OCI-LY1 (cell line): ENCODE results near the gene CGB3.

Source experiments
- H2AFZ ChIP-seq: fragments of 200-600 bp; sonication (generic), shearing (Covaris generic); 2 replicates; pipeline ENCODE4 v1.6.0; 2014; ENCODE audit warnings: antibody characterized with exemption, mild to moderate bottlenecking, low read length
- H3F3A ChIP-seq: fragments of 200-600 bp; sonication (generic), shearing (Covaris generic); 2 replicates; pipeline ENCODE4 v1.6.0; 2014; ENCODE audit warnings: mild to moderate bottlenecking, antibody characterized with exemption, low read length, moderate library complexity; ENCODE audit not compliant: insufficient read depth
- H3K27ac ChIP-seq: fragments of 200-600 bp; sonication (generic); 2 replicates; pipeline ENCODE4 v1.5.1; 2014; ENCODE audit warnings: low read length, mixed run types, mild to moderate bottlenecking, low read depth; ENCODE audit not compliant: poor library complexity, severe bottlenecking
- H3K27me3 ChIP-seq: fragments of 200-600 bp; sonication (generic); 2 replicates; pipeline ENCODE4 v1.6.0; 2014; ENCODE audit warnings: antibody characterized with exemption, mild to moderate bottlenecking, low read length, moderate library complexity; ENCODE audit not compliant: insufficient read depth
- H3K36me3 ChIP-seq: fragments of 200-600 bp; sonication (generic); 2 replicates; pipeline ENCODE4 v1.6.1; 2014; ENCODE audit warnings: mild to moderate bottlenecking, antibody characterized with exemption, low read length, moderate library complexity, mixed read lengths; ENCODE audit not compliant: insufficient read depth
- H3K4me1 ChIP-seq: fragments of 200-600 bp; sonication (generic); 2 replicates; pipeline ENCODE4 v1.5.1; 2014; ENCODE audit warnings: mild to moderate bottlenecking, low read length, moderate library complexity; ENCODE audit not compliant: insufficient read depth, severe bottlenecking
- H3K4me2 ChIP-seq: fragments of 200-600 bp; sonication (generic), shearing (Covaris generic); 2 replicates; pipeline ENCODE4 v1.6.1; 2014; ENCODE audit warnings: low read length
- H3K4me3 ChIP-seq: fragments of 200-600 bp; sonication (generic); 2 replicates; pipeline ENCODE4 v1.5.1; 2014; ENCODE audit warnings: low read length, low read depth, mild to moderate bottlenecking, mixed read lengths; ENCODE audit not compliant: poor library complexity, severe bottlenecking
- H3K79me2 ChIP-seq: fragments of 200-600 bp; shearing (Covaris generic); 2 replicates; pipeline ENCODE4 v1.6.1; 2016; ENCODE audit warnings: mixed run types, low read length, mixed read lengths; ENCODE audit not compliant: insufficient read depth
- H3K9ac ChIP-seq: fragments of 200-600 bp; sonication (generic), shearing (Covaris generic); 2 replicates; pipeline ENCODE4 v1.6.1; 2014; ENCODE audit warnings: mild to moderate bottlenecking, low read length, mixed read lengths
- H3K9me2 ChIP-seq: fragments of 200-600 bp; sonication (generic), shearing (Covaris generic); 2 replicates; pipeline ENCODE4 v1.6.1; 2014; ENCODE audit warnings: low read depth, mild to moderate bottlenecking, low read length, mixed read lengths
- H3K9me3 ChIP-seq: fragments of 200-600 bp; shearing (Covaris generic); 2 replicates; pipeline ENCODE4 v1.6.1; 2014; ENCODE audit warnings: low read length, mixed read lengths
- H4K20me1 ChIP-seq: fragments of 200-600 bp; sonication (generic), shearing (Covaris generic); 2 replicates; pipeline ENCODE4 v1.6.0; 2016; ENCODE audit warnings: mild to moderate bottlenecking, low read length; ENCODE audit not compliant: insufficient read depth
- EZH2 ChIP-seq: fragments of 200-600 bp; sonication (generic), shearing (Covaris generic); IDR thresholded peaks from 2 replicates; pipeline ENCODE4 v1.8.0; 2017; ENCODE audit warnings: borderline replicate concordance, mixed run types, mild to moderate bottlenecking, antibody characterized with exemption, low read length, moderate library complexity, mixed read lengths
- TF ChIP-seq, protein P1 (sequence below): fragments of 200-600 bp; sonication (generic), shearing (Covaris generic); IDR thresholded peaks from 2 replicates; pipeline ENCODE4 v1.5.1; 2017; ENCODE audit warnings: mild to moderate bottlenecking, antibody characterized with exemption, low read length, moderate library complexity, mixed read lengths

CGB3 gene

GRCh38 chr19:48999481-49000325, 24.4 kb downstream of the CGB3 start:
- Histone ChIP-seq H3K79me2 (peaks cover 12% of the 10 kb centered on the region; the same call in 1 of the 2 replicates), H3K27ac (no peak overlapping the region), H2AFZ (no peak overlapping the region), H3K36me3 (peaks cover 44% of the 10 kb centered on the region), H3F3A (no peaks in the 10 kb centered on the region), H3K27me3 (no peaks in the 10 kb centered on the region), H3K4me1 (peaks cover 13% of the 10 kb centered on the region), H3K4me3 (no peak overlapping the region), H3K9ac (no peak overlapping the region), H3K9me2 (no peaks in the 10 kb centered on the region), H3K4me2 (no peak overlapping the region), H3K9me3 (no peaks in the 10 kb centered on the region), H4K20me1 (no peaks in the 10 kb centered on the region)
- no peak for TF ChIP-seq EZH2
- TF ChIP-seq, protein P1, sequence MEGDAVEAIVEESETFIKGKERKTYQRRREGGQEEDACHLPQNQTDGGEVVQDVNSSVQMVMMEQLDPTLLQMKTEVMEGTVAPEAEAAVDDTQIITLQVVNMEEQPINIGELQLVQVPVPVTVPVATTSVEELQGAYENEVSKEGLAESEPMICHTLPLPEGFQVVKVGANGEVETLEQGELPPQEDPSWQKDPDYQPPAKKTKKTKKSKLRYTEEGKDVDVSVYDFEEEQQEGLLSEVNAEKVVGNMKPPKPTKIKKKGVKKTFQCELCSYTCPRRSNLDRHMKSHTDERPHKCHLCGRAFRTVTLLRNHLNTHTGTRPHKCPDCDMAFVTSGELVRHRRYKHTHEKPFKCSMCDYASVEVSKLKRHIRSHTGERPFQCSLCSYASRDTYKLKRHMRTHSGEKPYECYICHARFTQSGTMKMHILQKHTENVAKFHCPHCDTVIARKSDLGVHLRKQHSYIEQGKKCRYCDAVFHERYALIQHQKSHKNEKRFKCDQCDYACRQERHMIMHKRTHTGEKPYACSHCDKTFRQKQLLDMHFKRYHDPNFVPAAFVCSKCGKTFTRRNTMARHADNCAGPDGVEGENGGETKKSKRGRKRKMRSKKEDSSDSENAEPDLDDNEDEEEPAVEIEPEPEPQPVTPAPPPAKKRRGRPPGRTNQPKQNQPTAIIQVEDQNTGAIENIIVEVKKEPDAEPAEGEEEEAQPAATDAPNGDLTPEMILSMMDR, result peak; percentile 83

DNA sequence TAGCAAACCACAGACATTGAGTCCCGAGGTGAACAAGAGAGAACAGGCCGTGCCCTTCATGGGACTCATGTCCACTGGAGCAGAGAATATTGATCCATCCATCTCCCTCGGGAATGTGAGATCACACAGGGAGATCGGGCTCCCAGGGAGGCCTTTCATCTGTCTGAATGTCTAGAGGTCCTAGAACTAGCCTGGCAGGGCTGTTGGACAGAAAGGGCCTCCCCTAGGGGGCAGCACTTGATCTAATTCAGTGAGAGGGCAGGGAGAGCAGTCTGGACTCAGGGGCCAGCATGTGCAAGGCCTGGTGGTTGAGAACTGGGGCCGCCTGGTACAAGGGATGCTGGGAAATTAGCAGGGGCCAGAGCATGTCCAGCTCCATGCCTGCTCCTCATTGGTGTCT, 26.2 kb downstream of the CGB3 start:
- Histone ChIP-seq H3K9ac (no peak overlapping the region), H3K9me3 (no peaks in the 10 kb centered on the region), H3K79me2 (peaks cover 21% of the 10 kb centered on the region), H3F3A (no peaks in the 10 kb centered on the region), H3K36me3 (peaks cover 27% of the 10 kb centered on the region), H3K4me2 (no peak overlapping the region), H3K27me3 (no peaks in the 10 kb centered on the region), H4K20me1 (no peaks in the 10 kb centered on the region), H2AFZ (no peak overlapping the region), H3K4me1 (peaks cover 20% of the 10 kb centered on the region), H3K4me3 (no peak overlapping the region), H3K27ac (no peak overlapping the region), H3K9me2 (no peaks in the 10 kb centered on the region)
- TF ChIP-seq, protein P1, result peak; percentile 70
- no peak for TF ChIP-seq EZH2

GRCh38 chr19:48994035-48994386, 30.1 kb downstream of the CGB3 start:
- no peaks in the 10 kb centered on the region for H3K27me3 ChIP-seq
- peak overlapping the region; percentile 87 for H3K27ac ChIP-seq
- peaks cover 24% of the 10 kb centered on the region for H3K4me1 ChIP-seq
- H4K20me1 ChIP-seq, result no peaks in the 10 kb centered on the region
- peak overlapping the region; percentile 100 for H3K4me2 ChIP-seq
- no peaks in the 10 kb centered on the region for H3K9me2 ChIP-seq
- H3K36me3 ChIP-seq, result peaks cover under 1% of the 10 kb centered on the region; the same call in 1 of the 2 replicates
- no peak overlapping the region for H2AFZ ChIP-seq
- H3K79me2 ChIP-seq, result peaks cover 27% of the 10 kb centered on the region
- TF ChIP-seq EZH2, result no peak
- TF ChIP-seq, protein P1, result no peak
- H3K4me3 ChIP-seq, result peak overlapping the region; percentile 99
- no peaks in the 10 kb centered on the region for H3K9me3 ChIP-seq
- H3F3A ChIP-seq, result no peaks in the 10 kb centered on the region
- H3K9ac ChIP-seq, result peak overlapping the region; percentile 98
